MM.1S (cell line): ENCODE results near the gene MMP23B.

ENCODE experiments used
- DNase-seq: peaks from one replicate; pipeline ENCODE4 v3.0.0-alpha.2; 2015
- H2AFZ ChIP-seq: fragments of 300-600 bp; sonication (generic); 2 replicates; pipeline ENCODE4 v1.6.0; 2016; ENCODE audit warnings: antibody characterized with exemption, low read length
- H3F3A ChIP-seq: fragments of 300-600 bp; sonication (generic); 2 replicates; pipeline ENCODE4 v1.6.1; 2016; ENCODE audit warnings: mild to moderate bottlenecking, antibody characterized with exemption, low read length, moderate library complexity, mixed read lengths; ENCODE audit not compliant: insufficient read depth
- H3K27ac ChIP-seq: fragments of 300-600 bp; sonication (generic); 2 replicates; pipeline ENCODE4 v1.5.1; 2016; ENCODE audit warnings: mild to moderate bottlenecking, low read length
- H3K27me3 ChIP-seq: fragments of 300-600 bp; sonication (generic); replicated peaks from 2 replicates; pipeline ENCODE4 v1.6.0; 2016; ENCODE audit warnings: low read length; ENCODE audit not compliant: insufficient read depth
- H3K36me3 ChIP-seq: fragments of 300-600 bp; sonication (generic); replicated peaks from 2 replicates; pipeline ENCODE4 v1.6.1; 2016; ENCODE audit warnings: mild to moderate bottlenecking, low read length, mixed read lengths; ENCODE audit not compliant: insufficient read depth
- H3K4me1 ChIP-seq: fragments of 300-600 bp; sonication (generic); 2 replicates; pipeline ENCODE4 v1.6.1; 2016; ENCODE audit warnings: low read length, mixed read lengths
- H3K4me2 ChIP-seq: fragments of 300-600 bp; sonication (generic); 2 replicates; pipeline ENCODE4 v1.6.0; 2016; ENCODE audit warnings: low read depth, low read length
- H3K4me3 ChIP-seq: fragments of 300-600 bp; sonication (generic); 2 replicates; pipeline ENCODE4 v1.5.1; 2016; ENCODE audit warnings: low read length, mixed read lengths
- H3K79me2 ChIP-seq: fragments of 300-600 bp; sonication (generic); 2 replicates; pipeline ENCODE4 v1.6.1; 2016; ENCODE audit warnings: mixed run types, low read length, mixed read lengths
- H3K9ac ChIP-seq: fragments of 300-600 bp; sonication (generic); 2 replicates; pipeline ENCODE4 v1.6.1; 2016; ENCODE audit warnings: low read length, mixed read lengths
- H3K9me2 ChIP-seq: fragments of 300-600 bp; sonication (generic); replicated peaks from 2 replicates; pipeline ENCODE4 v1.6.1; 2016; ENCODE audit warnings: mild to moderate bottlenecking, low read length, mixed read lengths; ENCODE audit not compliant: insufficient read depth
- H3K9me3 ChIP-seq: fragments of 300-600 bp; sonication (generic); replicated peaks from 2 replicates; pipeline ENCODE4 v1.6.1; 2016; ENCODE audit warnings: mild to moderate bottlenecking, low read length, mixed read lengths; ENCODE audit not compliant: insufficient read depth
- H4K20me1 ChIP-seq: fragments of 300-600 bp; sonication (generic); 2 replicates; pipeline ENCODE4 v1.6.1; 2016; ENCODE audit warnings: mild to moderate bottlenecking, low read length, moderate library complexity, mixed read lengths; ENCODE audit not compliant: insufficient read depth
- EZH2 ChIP-seq: fragments of 300-600 bp; sonication (generic); optimal IDR thresholded peaks from 2 replicates; pipeline ENCODE3; 2017; ENCODE audit warnings: low read depth, mild to moderate bottlenecking, antibody characterized with exemption, low read length, mixed read lengths
- EZH2phosphoT487 ChIP-seq: fragments of 300-600 bp; sonication (generic); IDR thresholded peaks from 2 replicates; pipeline ENCODE4 v1.6.1; 2018; ENCODE audit warnings: antibody characterized with exemption, low read length
- TF ChIP-seq, protein P1 (sequence below): fragments of 300-600 bp; sonication (generic); IDR thresholded peaks from 2 replicates; pipeline ENCODE4 v1.5.1; 2016; ENCODE audit warnings: antibody characterized with exemption, low read length, mixed read lengths

The MMP23B gene

DNA sequence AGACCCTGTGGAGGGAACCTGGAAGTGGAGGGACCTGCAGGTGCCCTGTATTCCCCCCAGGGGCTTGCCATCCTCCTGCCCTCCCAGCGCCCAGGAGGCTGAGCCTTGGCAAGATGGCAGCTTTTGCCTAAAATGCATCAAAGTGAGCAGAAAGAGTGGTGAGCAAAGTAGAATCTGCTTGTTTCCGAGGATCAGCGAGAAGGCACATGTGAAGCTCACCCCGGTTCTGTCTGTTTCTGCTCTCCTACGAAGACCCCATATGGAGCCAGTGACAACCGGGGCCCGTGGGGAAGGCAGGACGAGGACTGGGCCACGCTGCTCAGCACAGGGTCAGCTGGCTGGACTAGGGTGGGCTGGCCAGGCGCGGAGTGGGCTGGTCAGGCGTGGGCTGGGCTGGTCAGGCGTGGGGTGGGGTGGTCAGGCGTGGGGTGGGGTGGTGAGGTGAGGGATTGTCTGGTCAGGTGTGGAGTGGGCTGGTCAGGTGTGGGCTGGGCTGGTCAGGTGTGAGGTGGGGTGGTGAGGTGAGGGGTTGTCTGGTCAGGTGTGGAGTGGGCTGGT lies 26.9 kb upstream of the MMP23B start:
- H2AFZ ChIP-seq, result no peak overlapping the region
- no peak for DNase-seq
- TF ChIP-seq, protein P1, sequence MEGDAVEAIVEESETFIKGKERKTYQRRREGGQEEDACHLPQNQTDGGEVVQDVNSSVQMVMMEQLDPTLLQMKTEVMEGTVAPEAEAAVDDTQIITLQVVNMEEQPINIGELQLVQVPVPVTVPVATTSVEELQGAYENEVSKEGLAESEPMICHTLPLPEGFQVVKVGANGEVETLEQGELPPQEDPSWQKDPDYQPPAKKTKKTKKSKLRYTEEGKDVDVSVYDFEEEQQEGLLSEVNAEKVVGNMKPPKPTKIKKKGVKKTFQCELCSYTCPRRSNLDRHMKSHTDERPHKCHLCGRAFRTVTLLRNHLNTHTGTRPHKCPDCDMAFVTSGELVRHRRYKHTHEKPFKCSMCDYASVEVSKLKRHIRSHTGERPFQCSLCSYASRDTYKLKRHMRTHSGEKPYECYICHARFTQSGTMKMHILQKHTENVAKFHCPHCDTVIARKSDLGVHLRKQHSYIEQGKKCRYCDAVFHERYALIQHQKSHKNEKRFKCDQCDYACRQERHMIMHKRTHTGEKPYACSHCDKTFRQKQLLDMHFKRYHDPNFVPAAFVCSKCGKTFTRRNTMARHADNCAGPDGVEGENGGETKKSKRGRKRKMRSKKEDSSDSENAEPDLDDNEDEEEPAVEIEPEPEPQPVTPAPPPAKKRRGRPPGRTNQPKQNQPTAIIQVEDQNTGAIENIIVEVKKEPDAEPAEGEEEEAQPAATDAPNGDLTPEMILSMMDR, result no peak
- TF ChIP-seq EZH2, result no peak
- no peak for TF ChIP-seq EZH2phosphoT487
- peaks cover 18% of the 10 kb centered on the region; the same call in 1 of the 2 replicates for H3F3A ChIP-seq
- no peak overlapping the region for H3K4me2 ChIP-seq
- no peak overlapping the region for H3K9ac ChIP-seq
- no peaks in the 10 kb centered on the region for H3K36me3 ChIP-seq
- no peak overlapping the region for H3K4me3 ChIP-seq
- no peak overlapping the region for H3K27ac ChIP-seq
- no peaks in the 10 kb centered on the region for H3K79me2 ChIP-seq
- H4K20me1 ChIP-seq, result no peaks in the 10 kb centered on the region
- no peaks in the 10 kb centered on the region for H3K9me3 ChIP-seq
- peaks cover 10% of the 10 kb centered on the region for H3K27me3 ChIP-seq
- H3K9me2 ChIP-seq, result no peaks in the 10 kb centered on the region
- H3K4me1 ChIP-seq, result peaks cover 24% of the 10 kb centered on the region

DNA sequence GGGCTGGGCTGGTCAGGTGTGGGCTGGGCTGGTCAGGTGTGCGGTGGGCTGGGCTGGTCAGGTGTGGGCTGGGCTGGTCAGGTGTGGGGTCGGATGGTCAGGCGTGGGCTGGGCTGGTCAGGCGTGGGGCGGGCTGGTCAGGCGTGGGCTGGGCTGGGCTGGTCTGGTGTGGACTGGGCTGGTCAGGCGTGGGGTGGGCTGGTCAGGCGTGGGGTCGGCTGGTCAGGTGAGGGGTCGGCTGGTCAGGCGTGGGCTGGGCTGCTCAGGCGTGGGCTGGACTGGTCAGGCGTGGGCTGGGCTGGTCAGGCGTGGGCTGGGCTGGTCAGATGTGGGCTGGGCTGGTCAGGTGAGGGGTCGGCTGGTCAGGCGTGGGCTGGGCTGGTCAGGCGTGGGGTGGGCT lies 26.2 kb upstream of the MMP23B start:
- no peaks in the 10 kb centered on the region for H3K36me3 ChIP-seq
- H3K27ac ChIP-seq, result no peak overlapping the region
- H3K4me3 ChIP-seq, result no peak overlapping the region
- H3K9me3 ChIP-seq, result no peaks in the 10 kb centered on the region
- H3K9me2 ChIP-seq, result no peaks in the 10 kb centered on the region
- H3F3A ChIP-seq, result peaks cover 21% of the 10 kb centered on the region; the same call in 1 of the 2 replicates
- H4K20me1 ChIP-seq, result no peaks in the 10 kb centered on the region
- no peak overlapping the region for H3K4me2 ChIP-seq
- TF ChIP-seq EZH2 (no peak), EZH2phosphoT487 (no peak)
- TF ChIP-seq, protein P1, result no peak
- peaks cover 30% of the 10 kb centered on the region for H3K4me1 ChIP-seq
- no peak for DNase-seq
- peaks cover 4% of the 10 kb centered on the region for H3K27me3 ChIP-seq
- no peaks in the 10 kb centered on the region for H3K79me2 ChIP-seq
- H2AFZ ChIP-seq, result no peak overlapping the region
- no peak overlapping the region for H3K9ac ChIP-seq

DNA sequence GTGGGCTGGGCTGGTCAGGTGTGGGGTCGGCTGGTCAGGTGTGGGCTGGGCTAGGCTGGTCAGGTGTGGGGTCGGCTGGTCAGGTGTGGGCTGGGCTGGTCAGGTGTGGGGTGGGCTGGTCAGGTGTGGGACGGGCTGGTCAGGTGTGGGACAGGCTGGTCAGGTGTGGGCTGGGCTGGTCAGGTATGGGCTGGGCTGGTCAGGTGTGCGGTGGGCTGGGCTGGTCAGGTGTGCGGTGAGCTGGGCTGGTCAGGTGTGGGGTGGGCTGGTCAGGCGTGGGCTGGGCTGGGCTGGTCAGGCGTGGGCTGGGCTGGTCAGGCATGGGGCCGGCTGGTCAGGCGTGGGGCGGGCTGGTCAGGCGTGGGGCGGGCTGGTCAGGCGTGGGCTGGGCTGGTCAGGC lies 25.7 kb upstream of the MMP23B start:
- Histone ChIP-seq H2AFZ (no peak overlapping the region), H3K4me3 (no peak overlapping the region), H3K4me2 (no peak overlapping the region), H3K4me1 (peaks cover 33% of the 10 kb centered on the region), H3K27me3 (no peaks in the 10 kb centered on the region), H4K20me1 (no peaks in the 10 kb centered on the region), H3K9me2 (no peaks in the 10 kb centered on the region), H3K36me3 (no peaks in the 10 kb centered on the region), H3K27ac (no peak overlapping the region), H3K9ac (no peak overlapping the region), H3K9me3 (no peaks in the 10 kb centered on the region), H3K79me2 (no peaks in the 10 kb centered on the region), H3F3A (peaks cover 21% of the 10 kb centered on the region; the same call in 1 of the 2 replicates)
- TF ChIP-seq EZH2phosphoT487, result no peak
- TF ChIP-seq EZH2, result no peak
- TF ChIP-seq, protein P1, result no peak
- DNase-seq, result no peak
